Neuronal stem cell (in vitro differentiated cells): ENCODE measurements around the gene SMAD6.
A peak's percentile ranks its signal among the peaks of the same experiment; 100 is the strongest.

Source experiments
- DNase-seq: peaks from one replicate; pipeline ENCODE4 v3.0.0-alpha.2; 2013; ENCODE audit warnings: low spot score
- H2AFZ ChIP-seq: one replicate; pipeline ENCODE4 v1.6.1; 2013; ENCODE audit warnings: mild to moderate bottlenecking, low read length, inconsistent platforms
- H2AK5ac ChIP-seq: 2 replicates; pipeline ENCODE4 v1.6.1; 2013; ENCODE audit warnings: low read depth, mild to moderate bottlenecking, inconsistent platforms, low read length, moderate library complexity, mixed read lengths
- H2BK120ac ChIP-seq: 2 replicates; pipeline ENCODE4 v1.6.1; 2013; ENCODE audit warnings: low read depth, mild to moderate bottlenecking, inconsistent platforms, low read length, moderate library complexity, mixed read lengths
- H2BK12ac ChIP-seq: one replicate; pipeline ENCODE4 v1.6.1; 2013; ENCODE audit warnings: low read length, inconsistent platforms
- H2BK15ac ChIP-seq: 2 replicates; pipeline ENCODE4 v1.6.1; 2013; ENCODE audit warnings: mild to moderate bottlenecking, low read length, inconsistent platforms, mixed read lengths
- H2BK5ac ChIP-seq: one replicate; pipeline ENCODE4 v1.6.1; 2013; ENCODE audit warnings: inconsistent platforms, mild to moderate bottlenecking, low read length, moderate library complexity
- H3K14ac ChIP-seq: one replicate; pipeline ENCODE4 v1.6.1; 2013; ENCODE audit warnings: low read length, inconsistent platforms
- H3K18ac ChIP-seq: 2 replicates; pipeline ENCODE4 v1.6.1; 2013; ENCODE audit warnings: low read length, inconsistent platforms
- H3K23ac ChIP-seq: 2 replicates; pipeline ENCODE4 v1.6.1; 2013; ENCODE audit warnings: low read depth, mild to moderate bottlenecking, mixed read lengths, low read length, inconsistent platforms; ENCODE audit not compliant: poor library complexity
- H3K27ac ChIP-seq: replicated peaks from 3 replicates; pipeline ENCODE4 v1.5.1; 2013; ENCODE audit warnings: low read length, inconsistent platforms
- H3K27me3 ChIP-seq, 3 experiments: 2 replicates each; pipeline ENCODE4 v1.6.1; 2013; ENCODE audit warnings: low read length in 3 of 3, mild to moderate bottlenecking in 2 of 3, inconsistent platforms in 1 of 3, low read depth in 1 of 3, mixed read lengths in 1 of 3, moderate library complexity in 1 of 3; ENCODE audit not compliant: control insufficient read depth in 3 of 3, insufficient read depth in 3 of 3
- H3K36me3 ChIP-seq, 2 donors: replicated peaks in 1 of 2; 2 replicates each; pipeline ENCODE4 v1.6.1; 2013; ENCODE audit warnings: low read length in 2 of 2; ENCODE audit not compliant: control insufficient read depth in 2 of 2, insufficient read depth in 2 of 2
- H3K4ac ChIP-seq: 2 replicates; pipeline ENCODE4 v1.6.1; 2013; ENCODE audit warnings: inconsistent platforms, mild to moderate bottlenecking, low read length, moderate library complexity
- H3K4me1 ChIP-seq, 2 donors: 1 replicate in 1 of 2; 2 replicates in 1 of 2; pipeline ENCODE4 v1.6.1; 2013; ENCODE audit warnings: low read length in 2 of 2, low read depth in 1 of 2; ENCODE audit not compliant: control insufficient read depth in 2 of 2, insufficient read depth in 1 of 2
- H3K4me2 ChIP-seq: one replicate; pipeline ENCODE4 v1.6.1; 2013; ENCODE audit warnings: mild to moderate bottlenecking, low read length, inconsistent platforms; ENCODE audit not compliant: insufficient read depth, poor library complexity, severe bottlenecking
- H3K4me3 ChIP-seq, 2 donors: 2 replicates each; pipeline ENCODE4 v1.5.1; 2013; ENCODE audit warnings: low read length in 2 of 2, mild to moderate bottlenecking in 2 of 2, inconsistent platforms in 1 of 2, moderate library complexity in 1 of 2
- H3K79me1 ChIP-seq: one replicate; pipeline ENCODE4 v1.6.1; 2013; ENCODE audit warnings: low read depth, mild to moderate bottlenecking, inconsistent platforms, low read length, moderate library complexity
- H3K9ac ChIP-seq: one replicate; pipeline ENCODE4 v1.6.1; 2013; ENCODE audit warnings: mild to moderate bottlenecking, low read depth, low read length, inconsistent platforms; ENCODE audit not compliant: poor library complexity
- H3K9me3 ChIP-seq, 2 donors: replicated peaks in 1 of 2; 2 replicates each; pipeline versions ENCODE3 to v1.6.1; 2013; ENCODE audit warnings: low read length in 2 of 2, mild to moderate bottlenecking in 2 of 2, inconsistent platforms in 1 of 2, low read depth in 1 of 2, mixed read lengths in 1 of 2, moderate library complexity in 1 of 2; ENCODE audit not compliant: control insufficient read depth in 2 of 2, insufficient read depth in 1 of 2
- H4K8ac ChIP-seq: one replicate; pipeline ENCODE4 v1.6.1; 2013; ENCODE audit warnings: low read depth, mild to moderate bottlenecking, inconsistent platforms, low read length, moderate library complexity
- H4K91ac ChIP-seq: one replicate; pipeline ENCODE4 v1.6.1; 2013; ENCODE audit warnings: low read length, low read depth, mild to moderate bottlenecking, inconsistent platforms; ENCODE audit not compliant: poor library complexity
- WGBS, 2 donors: extraction: QIAGEN DNeasy Blood & Tissue Kit; methylation state at CpG; one replicate each; pipeline ENCODE4 v1.1.7; 2013; ENCODE audit warnings: missing lambda C conversion rate in 2 of 2, mixed read lengths in 1 of 2; ENCODE audit not compliant: insufficient read length in 2 of 2, insufficient replicate concordance in 1 of 2; ENCODE audit errors: extremely low coverage in 2 of 2; 5-methylcytosine and 5-hydroxymethylcytosine counted together

Gene SMAD6

DNA sequence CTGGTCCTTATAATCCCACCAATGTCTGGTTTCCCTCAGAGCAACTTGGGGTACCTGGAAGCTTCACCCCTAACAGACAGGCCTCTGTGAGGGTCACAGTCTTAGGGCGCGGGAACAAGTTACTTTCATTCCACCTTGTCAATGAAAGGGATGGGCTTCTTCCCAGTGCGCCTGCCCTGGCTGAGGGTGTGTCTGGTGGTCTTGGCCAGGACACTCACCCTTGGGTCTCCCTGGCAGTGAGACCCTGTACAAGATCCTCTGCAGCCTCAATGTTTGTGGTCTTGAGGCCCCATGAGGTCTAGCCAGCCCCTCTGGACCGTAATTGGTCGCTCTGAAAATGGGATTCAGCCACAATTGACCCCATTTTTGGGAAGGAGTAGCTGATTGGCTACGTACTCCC lies 40.2 kb downstream of the SMAD6 start:
- no peak overlapping the region for H2BK12ac ChIP-seq
- H3K4me1 ChIP-seq, result peaks cover 9 to 15% of the 10 kb centered on the region in 2 donors
- no peak overlapping the region for H3K14ac ChIP-seq
- no peaks in the 10 kb centered on the region for H3K9me3 ChIP-seq
- H2BK120ac ChIP-seq, result no peak overlapping the region
- H4K91ac ChIP-seq, result no peak overlapping the region
- no peak overlapping the region for H2AFZ ChIP-seq
- H3K27me3 ChIP-seq, result no peaks in the 10 kb centered on the region
- no peak overlapping the region for H3K27ac ChIP-seq
- H3K9ac ChIP-seq, result no peak overlapping the region
- H3K36me3 ChIP-seq, result no peaks in the 10 kb centered on the region
- WGBS, 2 donors, result no CpG with 5 or more reads among the region's 6 CpGs
- H3K4ac ChIP-seq, result no peak overlapping the region
- H3K4me2 ChIP-seq, result no peak overlapping the region
- H2AK5ac ChIP-seq, result peak overlapping the region; percentile 86
- no peak overlapping the region for H3K4me3 ChIP-seq
- no peak overlapping the region for H3K23ac ChIP-seq
- DNase-seq, result no peak
- no peak overlapping the region for H2BK5ac ChIP-seq
- H3K79me1 ChIP-seq, result no peaks in the 10 kb centered on the region
- no peak overlapping the region for H4K8ac ChIP-seq
- H3K18ac ChIP-seq, result peak overlapping the region; percentile 42
- H2BK15ac ChIP-seq, result no peak overlapping the region

DNA sequence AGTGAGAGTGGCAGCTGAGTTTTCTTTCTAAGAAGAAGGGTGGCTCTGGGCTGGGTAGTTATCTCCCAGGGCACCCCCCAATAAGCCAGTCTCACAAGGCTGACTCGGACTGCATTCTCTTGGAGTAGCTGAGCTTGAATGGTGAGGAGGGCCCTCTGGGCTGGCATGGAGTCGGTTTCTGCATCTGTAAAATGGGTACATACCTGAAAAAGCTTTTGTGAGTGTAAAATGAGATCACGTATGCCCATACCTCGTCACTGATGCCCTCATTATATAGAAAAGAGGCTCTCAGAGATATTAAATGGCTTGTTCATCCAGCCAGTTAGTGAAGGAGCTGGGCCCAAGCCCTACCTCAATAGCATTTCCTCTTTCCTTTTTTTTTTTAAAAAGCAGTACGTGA lies 41.2 kb downstream of the SMAD6 start:
- Histone ChIP-seq H3K27ac (no peak overlapping the region), H3K36me3 (no peaks in the 10 kb centered on the region)
- no CpG with 5 or more reads among the region's 5 CpGs for WGBS, 2 donors

DNA sequence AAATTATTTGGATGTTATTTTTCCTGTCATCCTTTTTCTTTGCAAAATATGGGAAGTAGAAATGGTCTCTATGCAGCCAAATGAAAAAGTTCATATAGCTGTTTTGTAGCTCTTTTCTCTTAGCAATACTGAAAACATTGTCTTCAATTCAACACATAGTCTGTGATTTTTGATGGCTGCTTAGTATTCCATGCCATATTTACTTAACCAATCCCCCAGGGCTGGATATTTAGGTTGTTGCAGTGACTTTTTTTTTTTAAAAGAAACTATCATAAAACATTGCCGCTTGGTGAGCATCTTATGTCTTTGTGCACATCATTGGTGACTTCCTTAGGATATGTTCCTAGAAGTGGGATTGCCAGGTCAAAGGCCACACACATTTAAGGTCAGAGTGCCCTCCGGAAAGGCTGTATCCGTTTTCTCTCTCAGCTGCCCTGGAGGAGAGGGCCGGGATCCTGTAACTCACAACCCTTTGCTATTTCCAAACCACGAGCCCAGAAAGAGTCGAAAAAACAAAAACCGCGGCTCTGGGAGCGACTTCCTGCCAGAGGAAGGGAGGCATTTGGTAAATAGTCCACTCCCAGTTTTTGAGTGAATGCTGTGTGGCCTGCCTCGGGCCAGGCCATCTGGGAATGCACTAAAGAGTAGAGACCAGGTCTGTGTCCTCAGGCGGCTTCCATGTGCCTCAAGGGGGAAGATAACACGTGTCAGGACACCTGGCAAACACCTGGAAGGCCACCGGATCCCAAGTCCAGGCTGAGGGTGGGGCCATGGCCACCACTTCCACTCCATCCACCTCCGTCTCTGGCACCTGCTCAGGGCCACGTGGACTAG lies 41.9 kb downstream of the SMAD6 start:
- no peak overlapping the region for H3K4me2 ChIP-seq
- no peaks in the 10 kb centered on the region for H3K27me3 ChIP-seq
- no peaks in the 10 kb centered on the region for H3K9me3 ChIP-seq
- H3K9ac ChIP-seq, result no peak overlapping the region
- no peak overlapping the region for H2AFZ ChIP-seq
- H2BK12ac ChIP-seq, result no peak overlapping the region
- H3K36me3 ChIP-seq, result no peaks in the 10 kb centered on the region
- peak overlapping the region; percentile 1 for H3K23ac ChIP-seq
- no peak overlapping the region for H2BK5ac ChIP-seq
- no peaks in the 10 kb centered on the region for H3K79me1 ChIP-seq
- DNase-seq, result no peak
- peak overlapping the region; percentile 8 for H2AK5ac ChIP-seq
- no peak overlapping the region for H4K91ac ChIP-seq
- no peak overlapping the region for H4K8ac ChIP-seq
- H3K4ac ChIP-seq, result no peak overlapping the region
- H3K14ac ChIP-seq, result no peak overlapping the region
- WGBS, 2 donors, result no CpG with 5 or more reads among the region's 15 CpGs
- no peak overlapping the region for H3K27ac ChIP-seq
- no peak overlapping the region for H3K18ac ChIP-seq
- H2BK15ac ChIP-seq, result peak overlapping the region; percentile 32
- H2BK120ac ChIP-seq, result peak overlapping the region; percentile 14
- no peak overlapping the region for H3K4me3 ChIP-seq
- peaks cover 14 to 16% of the 10 kb centered on the region in 2 donors for H3K4me1 ChIP-seq

More for the DNA sequence above, 41.2 kb downstream of the SMAD6 start:
- DNase-seq, result no peak
- Histone ChIP-seq H2BK120ac (no peak overlapping the region), H2BK15ac (no peak overlapping the region), H3K4ac (no peak overlapping the region), H3K23ac (no peak overlapping the region), H2AK5ac (peak overlapping the region; percentile 86), H3K18ac (no peak overlapping the region), H3K27me3 (no peaks in the 10 kb centered on the region), H3K9ac (no peak overlapping the region), H2BK12ac (no peak overlapping the region), H4K91ac (no peak overlapping the region), H3K4me3 (no peak overlapping the region), H2AFZ (no peak overlapping the region), H3K4me2 (no peak overlapping the region), H4K8ac (no peak overlapping the region), H3K79me1 (no peaks in the 10 kb centered on the region), H3K9me3 (no peaks in the 10 kb centered on the region), H3K14ac (no peak overlapping the region), H3K4me1 (peaks cover 14 to 16% of the 10 kb centered on the region in 2 donors), H2BK5ac (no peak overlapping the region)

- Histone ChIP-seq H3K4me2 (no peak overlapping the region), H3K4me1 (peaks cover 14 to 16% of the 10 kb centered on the region in 2 donors), H3K18ac (no peak overlapping the region), H4K8ac (no peak overlapping the region), H4K91ac (no peak overlapping the region), H3K23ac (no peak overlapping the region), H3K14ac (no peak overlapping the region), H3K9ac (no peak overlapping the region), H3K79me1 (no peaks in the 10 kb centered on the region), H2BK120ac (peak overlapping the region; percentile 14), H2BK5ac (no peak overlapping the region), H2AK5ac (peak overlapping the region; percentile 8), H3K36me3 (no peaks in the 10 kb centered on the region), H3K27ac (no peak overlapping the region), H3K27me3 (no peaks in the 10 kb centered on the region), H2BK15ac (peak overlapping the region; percentile 32), H3K4ac (no peak overlapping the region), H3K9me3 (no peaks in the 10 kb centered on the region), H3K4me3 (no peak overlapping the region), H2AFZ (no peak overlapping the region), H2BK12ac (no peak overlapping the region)
- no CpG with 5 or more reads among the region's 4 CpGs for WGBS, 2 donors
- no peak for DNase-seq
Observed at GRCh38 chr15:66744610-66745279, 42.7 kb downstream of the SMAD6 start.
